SK-N-MC (cell line): ENCODE results near the gene ALS2CL.

Experiments used
- DNase-seq: peaks from one replicate; pipeline ENCODE4 v3.0.0-alpha.2; 2011; ENCODE audit warnings: low read depth, low spot score
- H3K27ac ChIP-seq: fragments of 200-600 bp; sonication (generic); 2 replicates; pipeline ENCODE4 v1.5.1; 2016; ENCODE audit warnings: mixed run types
- H3K36me3 ChIP-seq: fragments of 200-600 bp; sonication (generic); 2 replicates; pipeline ENCODE4 v1.6.1; 2017; ENCODE audit warnings: antibody characterized with exemption, low read length, mixed read lengths; ENCODE audit not compliant: insufficient read depth
- H3K4me3 ChIP-seq: fragments of 200-600 bp; sonication (generic); 2 replicates; pipeline ENCODE4 v1.5.1; 2016
- H3K9ac ChIP-seq: fragments of 200-600 bp; sonication (generic); 2 replicates; pipeline ENCODE4 v1.8.0; 2017; ENCODE audit warnings: mixed run types, mixed read lengths; ENCODE audit not compliant: insufficient read length
- H3K9me3 ChIP-seq: fragments of 200-600 bp; sonication (generic); 2 replicates; pipeline ENCODE4 v1.6.1; 2017; ENCODE audit warnings: low read depth, mild to moderate bottlenecking, antibody characterized with exemption, low read length, moderate library complexity, mixed read lengths
- EZH2 ChIP-seq: fragments of 200-600 bp; sonication (generic); IDR thresholded peaks from one replicate; pipeline ENCODE4 v1.6.1; 2017; ENCODE audit warnings: antibody characterized with exemption
- FOXP2 ChIP-seq: optimal IDR thresholded peaks from 2 replicates; pipeline ENCODE3; 2011; ENCODE audit warnings: mild to moderate bottlenecking, moderate library complexity; ENCODE audit not compliant: insufficient read depth; ENCODE audit errors: extremely low read length, control extremely low read depth
- POLR2AphosphoS5 ChIP-seq: IDR thresholded peaks from 2 replicates; pipeline ENCODE4 v1.6.1; 2012; ENCODE audit warnings: mild to moderate bottlenecking, low read depth, low read length, borderline replicate concordance

Gene ALS2CL

GRCh38 chr3:46731795-46732194 lies 38.3 kb upstream of the ALS2CL start:
- Histone ChIP-seq H3K36me3 (no peaks in the 10 kb centered on the region), H3K9me3 (no peaks in the 10 kb centered on the region), H3K9ac (no peak overlapping the region), H3K4me3 (no peak overlapping the region), H3K27ac (no peak overlapping the region)
- TF ChIP-seq FOXP2 (no peak), EZH2 (no peak)
- DNase-seq: no peak

DNA sequence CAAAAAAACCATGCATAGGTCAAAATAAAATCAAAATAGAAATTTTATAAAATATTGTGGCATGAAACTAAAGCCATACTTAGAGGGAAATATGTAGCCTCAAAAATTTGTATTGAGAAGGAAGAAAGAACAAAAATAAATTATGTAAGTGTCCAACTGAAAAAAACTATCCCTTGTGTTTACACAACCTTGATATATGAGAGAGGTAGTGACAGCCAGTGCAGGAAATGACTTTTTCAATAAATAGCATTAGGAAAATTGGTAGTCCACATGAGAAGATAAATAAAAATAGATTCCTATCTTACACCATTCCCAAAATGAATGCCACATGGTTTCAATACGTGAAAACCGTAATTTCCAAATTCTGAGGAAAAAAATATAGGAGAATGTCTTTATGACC lies 37.3 kb upstream of the ALS2CL start:
- H3K27ac ChIP-seq: no peak overlapping the region
- no peaks in the 10 kb centered on the region for H3K36me3 ChIP-seq
- no peaks in the 10 kb centered on the region for H3K9me3 ChIP-seq
- no peak overlapping the region for H3K4me3 ChIP-seq
- no peak for TF ChIP-seq EZH2
- no peak for TF ChIP-seq POLR2AphosphoS5
- no peak for TF ChIP-seq FOXP2
- no peak overlapping the region for H3K9ac ChIP-seq
- DNase-seq: no peak

DNA sequence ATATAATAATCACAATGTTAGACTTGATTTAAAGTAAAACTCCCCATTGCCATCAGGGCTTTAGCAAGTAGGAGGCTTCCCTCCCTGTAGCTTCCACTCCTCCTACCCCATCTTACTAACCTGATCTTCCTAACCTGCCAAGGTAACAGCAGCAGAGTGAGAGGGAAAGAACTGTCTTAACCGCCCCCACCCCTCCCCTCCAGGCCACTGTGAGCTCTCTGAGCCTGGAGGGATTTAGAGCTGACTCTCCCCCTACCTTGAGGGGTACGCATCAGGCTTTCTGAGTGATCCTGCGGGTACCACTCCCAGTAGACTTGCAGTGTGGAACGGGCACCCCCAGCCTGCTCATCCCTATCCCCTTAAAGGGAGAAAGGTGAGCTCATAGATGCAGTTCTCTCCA lies 35.6 kb upstream of the ALS2CL start:
- no peak for DNase-seq
- Histone ChIP-seq H3K4me3 (no peak overlapping the region), H3K27ac (no peak overlapping the region), H3K9me3 (no peaks in the 10 kb centered on the region), H3K9ac (no peak overlapping the region), H3K36me3 (no peaks in the 10 kb centered on the region)
- no peak for TF ChIP-seq FOXP2
- TF ChIP-seq POLR2AphosphoS5: no peak
- no peak for TF ChIP-seq EZH2

- no peak for TF ChIP-seq FOXP2
- TF ChIP-seq POLR2AphosphoS5: no peak
- TF ChIP-seq EZH2: no peak
- Histone ChIP-seq H3K27ac (no peak overlapping the region), H3K9ac (no peak overlapping the region), H3K36me3 (no peaks in the 10 kb centered on the region), H3K9me3 (no peaks in the 10 kb centered on the region), H3K4me3 (no peak overlapping the region)
- DNase-seq: no peak
These were observed 32.3 kb upstream of the ALS2CL start for GRCh38 chr3:46725621-46726314.

DNA sequence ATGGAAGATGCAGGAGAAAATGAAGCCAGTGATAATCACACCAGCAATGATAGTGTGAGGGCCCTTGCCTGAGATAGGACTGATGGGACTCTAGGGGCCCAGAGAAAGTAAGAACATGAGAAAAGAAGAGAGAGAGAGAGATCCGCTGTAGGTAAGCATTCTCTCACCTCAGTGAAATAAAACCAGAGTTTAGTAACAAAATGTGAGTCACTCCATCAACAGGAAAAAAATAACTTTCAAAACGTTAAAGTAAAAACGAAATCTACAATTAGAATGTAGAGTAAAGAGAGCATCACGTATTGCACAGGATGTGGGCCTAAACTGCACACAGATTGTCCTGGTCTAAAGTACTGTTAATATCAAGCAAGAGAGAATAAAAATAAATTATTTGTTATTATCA lies 30.9 kb upstream of the ALS2CL start:
- H3K36me3 ChIP-seq: no peaks in the 10 kb centered on the region
- no peak overlapping the region for H3K4me3 ChIP-seq
- no peak overlapping the region for H3K27ac ChIP-seq
- TF ChIP-seq FOXP2 (no peak), EZH2 (no peak), POLR2AphosphoS5 (no peak)
- DNase-seq: no peak
- no peaks in the 10 kb centered on the region for H3K9me3 ChIP-seq
- no peak overlapping the region for H3K9ac ChIP-seq

GRCh38 chr3:46722443-46722842 lies 29.0 kb upstream of the ALS2CL start:
- Histone ChIP-seq H3K4me3 (no peak overlapping the region), H3K36me3 (no peaks in the 10 kb centered on the region), H3K27ac (no peak overlapping the region), H3K9me3 (no peaks in the 10 kb centered on the region), H3K9ac (no peak overlapping the region)
- TF ChIP-seq POLR2AphosphoS5: no peak
- TF ChIP-seq FOXP2: no peak
- TF ChIP-seq EZH2: no peak
- DNase-seq: no peak

DNA sequence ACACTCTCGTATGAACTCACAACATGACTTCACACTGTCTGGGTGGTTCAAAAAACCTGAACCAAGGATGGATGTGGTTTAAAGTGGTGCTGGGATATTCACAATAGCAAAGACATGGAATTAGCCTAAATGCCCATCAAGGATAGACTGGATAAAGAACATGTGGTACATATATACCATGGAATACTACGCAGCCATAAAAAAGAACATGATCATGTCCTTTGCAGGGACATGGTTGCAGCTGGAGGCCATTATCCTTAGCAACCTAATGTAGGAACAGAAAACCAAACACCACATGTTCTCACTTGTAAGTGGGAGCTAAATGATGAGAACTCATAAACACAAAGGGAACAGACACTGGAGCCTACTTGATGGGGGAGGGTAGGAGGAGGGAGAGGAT lies 27.5 kb upstream of the ALS2CL start:
- no peak for DNase-seq
- Histone ChIP-seq H3K9me3 (no peaks in the 10 kb centered on the region), H3K9ac (no peak overlapping the region), H3K36me3 (no peaks in the 10 kb centered on the region), H3K27ac (no peak overlapping the region), H3K4me3 (no peak overlapping the region)
- no peak for TF ChIP-seq EZH2
- no peak for TF ChIP-seq POLR2AphosphoS5
- TF ChIP-seq FOXP2: no peak

DNA sequence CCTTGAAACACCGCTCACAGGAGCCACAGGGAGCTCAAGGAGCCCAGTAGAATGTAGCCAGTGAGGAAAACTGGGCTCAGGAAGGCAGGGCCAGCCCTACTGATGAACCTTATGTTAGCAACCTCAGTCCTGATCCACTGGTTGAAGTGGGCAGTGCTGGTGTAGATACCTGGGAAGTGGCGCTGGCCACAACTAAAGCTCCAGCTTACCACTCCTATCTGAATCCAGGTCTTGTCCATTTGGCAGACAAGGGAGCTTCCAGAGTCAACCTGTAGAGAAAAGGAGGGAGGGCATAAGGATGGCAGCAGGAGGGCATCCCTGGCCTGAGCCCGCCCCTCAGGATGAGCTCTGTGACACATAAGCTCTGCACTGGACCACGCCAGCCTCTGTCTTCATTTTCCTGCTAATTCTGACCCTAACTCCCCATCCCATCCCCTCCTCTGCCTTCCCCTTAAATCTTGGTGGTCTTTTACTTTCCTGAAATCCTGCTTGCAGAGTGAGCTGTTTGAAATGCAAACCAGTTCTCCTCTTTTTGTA lies 26.3 kb upstream of the ALS2CL start:
- Histone ChIP-seq H3K9me3 (no peaks in the 10 kb centered on the region), H3K4me3 (no peak overlapping the region), H3K36me3 (no peaks in the 10 kb centered on the region), H3K27ac (no peak overlapping the region), H3K9ac (no peak overlapping the region)
- DNase-seq: no peak
- TF ChIP-seq FOXP2: no peak

DNA sequence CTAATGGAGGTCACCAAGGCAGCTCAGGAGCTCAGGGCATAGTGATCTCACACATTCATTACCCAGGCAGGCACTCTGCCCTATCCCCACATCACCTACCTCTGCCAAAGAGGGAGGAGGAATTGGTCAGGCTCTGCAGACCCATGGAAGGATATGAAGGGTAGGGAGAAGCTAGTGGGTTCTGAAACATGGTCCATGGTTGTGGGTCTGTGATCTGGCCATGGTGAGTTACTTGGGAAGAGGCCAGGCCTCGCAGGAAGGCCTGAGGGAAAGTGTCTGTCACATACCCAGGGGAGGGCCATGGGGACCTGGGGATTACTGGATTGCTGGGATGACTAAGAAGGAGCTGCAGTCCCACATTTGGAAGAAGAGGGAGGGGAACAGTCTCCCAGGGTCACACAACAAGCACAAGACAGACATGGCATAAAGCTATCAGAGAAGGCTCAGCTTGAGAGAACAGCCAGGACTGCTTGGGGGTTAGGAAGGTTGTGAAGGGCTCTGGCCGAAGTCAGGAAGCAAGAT lies 25.6 kb upstream of the ALS2CL start:
- H3K36me3 ChIP-seq: no peaks in the 10 kb centered on the region
- H3K9ac ChIP-seq: no peak overlapping the region
- no peak overlapping the region for H3K27ac ChIP-seq
- no peaks in the 10 kb centered on the region for H3K9me3 ChIP-seq
- no peak for TF ChIP-seq POLR2AphosphoS5
- no peak for TF ChIP-seq EZH2
- no peak for TF ChIP-seq FOXP2
- DNase-seq: no peak
- H3K4me3 ChIP-seq: no peak overlapping the region
